MM.1S (cell line): ENCODE measurements around the gene ETNK2.

ENCODE experiments used
- CTCF ChIP-seq: fragments of 300-600 bp; sonication (generic); IDR thresholded peaks from 2 replicates; pipeline ENCODE4 v1.5.1; 2016; ENCODE audit warnings: antibody characterized with exemption, low read length, mixed read lengths
- EZH2 ChIP-seq: fragments of 300-600 bp; sonication (generic); optimal IDR thresholded peaks from 2 replicates; pipeline ENCODE3; 2017; ENCODE audit warnings: low read depth, mild to moderate bottlenecking, antibody characterized with exemption, low read length, mixed read lengths
- EZH2phosphoT487 ChIP-seq: fragments of 300-600 bp; sonication (generic); IDR thresholded peaks from 2 replicates; pipeline ENCODE4 v1.6.1; 2018; ENCODE audit warnings: antibody characterized with exemption, low read length

- no peak for TF ChIP-seq CTCF
- no peak for TF ChIP-seq EZH2phosphoT487
- no peak for TF ChIP-seq EZH2
These were observed 6.8 kb downstream of the ETNK2 start for GRCh38 chr1:204145033-204145504.
